HepG2 (cell line): ENCODE data around the gene FBXW4. TPM values are rescaled to one million over a fixed set of nuclear protein-coding genes. Genes with fewer than 3 reads are reported as not detected.

Experiments
- ELK4 ChIP-seq: sonication (generic); formaldehyde crosslinking; IDR thresholded peaks from 2 replicates; pipeline ENCODE4 v1.9.0; 2021; ENCODE audit warnings: missing genetic modification reagents, borderline replicate concordance
- FOSL1 ChIP-seq: sonication (generic); formaldehyde crosslinking; IDR thresholded peaks from 2 replicates; pipeline ENCODE4 v1.9.0; 2021; ENCODE audit warnings: missing genetic modification reagents, borderline replicate concordance
- GATAD2A ChIP-seq: IDR thresholded peaks from 2 replicates; pipeline ENCODE4 v1.6.1; 2016
- GRHL1 ChIP-seq: sonication (generic); formaldehyde crosslinking; conservative IDR thresholded peaks from 2 replicates; pipeline ENCODE4 v1.8.0; 2022; ENCODE audit warnings: missing genetic modification reagents
- HNRNPLL ChIP-seq: fragments of 200-400 bp; formaldehyde crosslinking; IDR thresholded peaks from 2 replicates; pipeline ENCODE4 v1.6.1; 2017; ENCODE audit warnings: mild to moderate bottlenecking, low read depth, low read length; ENCODE audit not compliant: poor library complexity, severe bottlenecking
- NR2F6 ChIP-seq, 2 experiments: IDR thresholded peaks; 2 replicates each; pipeline ENCODE4 v1.6.1; 2016; ENCODE audit warnings: antibody characterized with exemption in 1 of 2, mild to moderate bottlenecking in 1 of 2
- PITX1 ChIP-seq: sonication (generic); formaldehyde crosslinking; IDR thresholded peaks from 2 replicates; pipeline ENCODE4 v1.5.1; 2020; ENCODE audit warnings: mild to moderate bottlenecking, missing genetic modification reagents
- RBM22 ChIP-seq: fragments of 200-400 bp; formaldehyde crosslinking; optimal IDR thresholded peaks from 2 replicates; pipeline ENCODE3; 2017; ENCODE audit warnings: mild to moderate bottlenecking, low read length, moderate library complexity
- RNF219 ChIP-seq: sonication (generic); formaldehyde crosslinking; IDR thresholded peaks from 2 replicates; pipeline ENCODE4 v1.5.0; 2020; ENCODE audit warnings: mild to moderate bottlenecking, missing genetic modification reagents
- SAP130 ChIP-seq: IDR thresholded peaks from 2 replicates; pipeline ENCODE4 v1.6.1; 2016; ENCODE audit warnings: low read depth
- YEATS4 ChIP-seq: sonication (generic); formaldehyde crosslinking; IDR thresholded peaks from 2 replicates; pipeline ENCODE4 v1.4.0; 2020; ENCODE audit warnings: missing genetic modification reagents, borderline replicate concordance
- ZBTB43 ChIP-seq: sonication (generic); formaldehyde crosslinking; conservative IDR thresholded peaks from 2 replicates; pipeline ENCODE4 v1.4.0; 2020; ENCODE audit warnings: missing genetic modification reagents
- ZMAT3 ChIP-seq: sonication (generic); formaldehyde crosslinking; conservative IDR thresholded peaks from 2 replicates; pipeline ENCODE4 v1.7.0; 2021; ENCODE audit warnings: missing genetic modification reagents
- ZNF180 ChIP-seq: sonication (generic); formaldehyde crosslinking; IDR thresholded peaks from 2 replicates; pipeline ENCODE4 v1.4.0; 2020; ENCODE audit warnings: low read depth, missing genetic modification reagents, borderline replicate concordance
- ZNF235 ChIP-seq: sonication (generic); formaldehyde crosslinking; IDR thresholded peaks from 2 replicates; pipeline ENCODE4 v1.8.1; 2023; ENCODE audit warnings: mild to moderate bottlenecking, missing genetic modification reagents, borderline replicate concordance
- ZNF280D ChIP-seq: sonication (generic); formaldehyde crosslinking; IDR thresholded peaks from 2 replicates; pipeline ENCODE4 v1.5.1; 2020; ENCODE audit warnings: mild to moderate bottlenecking, missing genetic modification reagents
- ZNF496 ChIP-seq: sonication (generic); formaldehyde crosslinking; IDR thresholded peaks from 2 replicates; pipeline ENCODE4 v1.8.1; 2023; ENCODE audit warnings: mild to moderate bottlenecking, moderate library complexity, missing genetic modification reagents; ENCODE audit not compliant: insufficient replicate concordance
- ZNF547 ChIP-seq: sonication (generic); formaldehyde crosslinking; IDR thresholded peaks from 2 replicates; pipeline ENCODE4 v1.5.1; 2020; ENCODE audit warnings: mild to moderate bottlenecking, missing genetic modification reagents
- ZNF737 ChIP-seq: sonication (generic); formaldehyde crosslinking; IDR thresholded peaks from 2 replicates; pipeline ENCODE4 v1.5.0; 2020; ENCODE audit warnings: missing genetic modification reagents, mild to moderate bottlenecking, borderline replicate concordance
- polyA plus RNA-seq, 8 experiments: library from polyadenylated mRNA; depleted of rRNA in 3 of 8; stranded (reverse) in 7 of 8; unstranded in 1 of 8; fragments of >200 nt; fragmentation: Illumina TruSeq in 4 of 8; extraction: Trizol in 4 of 8; gene quantifications; 2 replicates each; pipeline versions ENCODE4 v1.2.1 to v1.2.3, GENCODE V29; 2011 to 2016; ENCODE audit warnings: low read depth in 4 of 8, missing spikeins in 1 of 8, mixed read lengths in 1 of 8; ENCODE audit not compliant: insufficient read depth in 1 of 8
- total RNA-seq, 5 experiments: library from RNA; depleted of rRNA; stranded (reverse); fragments of >200 nt; fragmentation: Illumina TruSeq; extraction: Trizol; gene quantifications; 2 replicates each; pipeline ENCODE4 v1.2.3, GENCODE V29; 2016; ENCODE audit warnings: low read depth in 1 of 5

Gene FBXW4
- total and polyA plus RNA-seq, 2 of the 13 experiments (the other 11 are each of a cell fraction or from before 2014, with no cell fraction given), result 23.5 to 33.7 TPM

- TF ChIP-seq ELK4 (CRISPR knock-in tag), result no peak
- TF ChIP-seq ZNF280D, result no peak
- no peak for TF ChIP-seq ZNF496 (CRISPR knock-in tag)
- no peak for TF ChIP-seq PITX1
- TF ChIP-seq ZBTB43, result no peak
- no peak for TF ChIP-seq ZNF737 (CRISPR knock-in tag)
- TF ChIP-seq YEATS4 (CRISPR knock-in tag), result 0 out of 2 replicates have a peak, but pooled peaks have one; percentile 20
- no peak for TF ChIP-seq ZNF180
- TF ChIP-seq ZNF547 (CRISPR knock-in tag), result no peak
- TF ChIP-seq GRHL1 (CRISPR knock-in tag), result no peak
- no peak for TF ChIP-seq GATAD2A (CRISPR knock-in tag)
- TF ChIP-seq NR2F6 (IDR thresholded peaks at IDR 0.05), result no peak
- TF ChIP-seq NR2F6 (CRISPR knock-in tag; IDR thresholded peaks at IDR 0.05), result no peak
- TF ChIP-seq ZMAT3, result no peak
- TF ChIP-seq FOSL1 (CRISPR knock-in tag), result no peak
- no peak for TF ChIP-seq ZNF235
- TF ChIP-seq HNRNPLL, result peak; percentile 52
- peak; percentile 35; the same call in 1 of the 2 replicates for TF ChIP-seq SAP130 (CRISPR knock-in tag)
- no peak for TF ChIP-seq RBM22
- TF ChIP-seq RNF219, result no peak
Measured at GRCh38 chr10:101566333-101567164, 128.4 kb downstream of the FBXW4 start (continued).
